ENCODE data around the gene MUC20. TPM values are rescaled to one million over a fixed set of nuclear protein-coding genes. Genes with fewer than 3 reads are reported as not detected.
"Not testable (repeated sequence)": the region's sequence is repeated elsewhere in the genome, so short reads cannot be mapped to it uniquely, and the experiment has no call there.

Gene MUC20
- total RNA-seq, 8 experiments from 2014 or later = 0.49 to 6.3 (median 1.1) TPM

- ATAC-seq (replicated peaks in 6 of 8) = no peak
- no peak overlapping the region for H3K4me3 ChIP-seq
- in situ Hi-C loops (cut with MboI; ENCODE audit: low pct_unique_long_range_greater_than_20kb in 2 of 9, low sequenced_read_pairs in 9 of 9, unreplicated experiment in 9 of 9) = loop anchor here in 1 of 9 experiments (25.0 kb wide), 1 partner anchor 245 kb away; no protein-coding TSS in a partner anchor
- WGBS, 10 experiments = 24 to 83% (median 74%) methylated on average over 2 to 9 of the region's 9 CpGs
- no peak overlapping the region for H3K27ac ChIP-seq
- H3K4me1 ChIP-seq (replicated peaks in 1 of 2) = peaks cover 0 to 4% of the 10 kb centered on the region in 2 donors
Observed at GRCh38 chr3:195717416-195717815, 3.4 kb upstream of the MUC20 start.

DNA sequence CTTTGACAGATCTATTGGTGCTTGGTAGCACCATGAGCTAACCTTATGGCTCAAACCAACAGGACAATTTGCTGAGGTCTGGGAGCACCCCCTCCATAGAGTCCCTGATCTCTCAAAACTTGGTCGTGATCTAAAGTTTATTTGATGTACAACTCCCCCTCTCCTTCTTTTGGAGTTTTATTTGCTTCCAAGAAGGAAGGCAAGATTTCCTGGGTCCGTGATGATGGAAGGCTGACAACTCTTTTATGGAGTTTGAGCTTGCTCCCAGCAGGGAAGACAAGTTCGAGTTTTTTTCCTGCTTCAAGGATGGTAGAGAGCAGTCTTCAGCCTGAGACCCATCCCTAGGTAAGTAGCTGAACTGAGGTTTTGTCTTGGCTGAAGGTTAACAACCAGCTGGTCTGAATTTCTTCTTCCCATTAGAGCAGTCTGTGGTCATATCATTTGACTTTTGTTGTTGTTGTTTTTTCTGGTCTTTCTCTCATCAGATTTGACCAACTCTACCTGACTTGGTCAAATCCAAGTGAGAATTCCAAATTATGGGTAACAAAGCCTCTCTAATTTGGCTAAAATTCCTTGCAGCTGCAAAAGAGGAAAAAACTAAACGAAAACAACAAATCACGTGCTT, 2.8 kb upstream of the MUC20 start:
- H3K4me3 ChIP-seq = no peak overlapping the region
- H3K27ac ChIP-seq = no peak overlapping the region
- 12 to 79% (median 32%) methylated on average over 2 to 5 of the region's 5 CpGs for WGBS, 10 experiments
- ATAC-seq (replicated peaks in 6 of 8) = no peak
- peaks cover 0 to 4% of the 10 kb centered on the region in 2 donors for H3K4me1 ChIP-seq (replicated peaks in 1 of 2)
- in situ Hi-C loops (cut with MboI; ENCODE audit: low pct_unique_long_range_greater_than_20kb in 2 of 9, low sequenced_read_pairs in 9 of 9, unreplicated experiment in 9 of 9) = loop anchor here in 1 of 9 experiments (25.0 kb wide), 1 partner anchor 244 kb away; no protein-coding TSS in a partner anchor

GRCh38 chr3:195718477-195718984, 2.2 kb upstream of the MUC20 start:
- H3K4me3 ChIP-seq = no peak overlapping the region
- no peak for ATAC-seq (replicated peaks in 6 of 8)
- peaks cover 0 to 4% of the 10 kb centered on the region in 2 donors for H3K4me1 ChIP-seq (replicated peaks in 1 of 2)
- H3K27ac ChIP-seq = no peak overlapping the region
- in situ Hi-C loops (cut with MboI; ENCODE audit: low pct_unique_long_range_greater_than_20kb in 2 of 9, low sequenced_read_pairs in 9 of 9, unreplicated experiment in 9 of 9) = loop anchor here in 1 of 9 experiments (25.0 kb wide), 1 partner anchor 244 kb away; no protein-coding TSS in a partner anchor
- 12 to 38% (median 27%) methylated on average over 2 to 7 of the region's 7 CpGs for WGBS, 10 experiments

DNA sequence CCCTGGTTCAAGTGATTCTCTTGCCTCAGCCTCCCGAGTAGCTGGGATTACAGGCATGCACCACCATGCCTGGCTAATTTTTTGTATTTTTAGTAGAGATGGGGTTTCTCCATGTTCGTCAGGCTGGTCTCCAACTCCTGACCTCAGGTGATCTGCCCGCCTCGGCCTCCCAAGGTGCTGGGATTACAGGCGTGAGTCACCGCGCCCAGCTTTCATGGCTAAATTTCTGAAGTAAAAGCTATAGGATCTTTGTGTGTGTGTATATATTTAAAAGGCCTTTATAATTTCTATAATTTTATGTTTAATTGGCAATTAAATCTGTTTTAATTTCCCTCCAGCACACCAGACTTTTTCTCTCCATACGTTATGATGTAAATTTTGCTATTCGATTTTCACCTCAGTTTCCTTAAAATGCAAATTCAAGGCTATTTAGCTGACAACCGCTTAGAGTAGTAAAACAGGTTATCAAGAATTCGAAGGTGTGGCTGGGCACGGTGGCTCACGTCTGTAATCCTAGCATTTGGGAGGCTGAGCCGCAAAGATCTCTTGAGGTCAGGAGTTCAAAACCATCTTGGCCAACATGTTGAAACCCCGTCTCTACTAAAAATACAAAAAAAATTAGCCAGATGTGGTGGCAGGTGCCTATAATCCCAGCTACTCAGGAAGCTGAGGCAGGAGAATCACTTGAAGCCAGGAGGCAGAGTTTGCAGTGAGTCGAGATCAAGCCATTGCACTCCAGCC, 1.1 kb upstream of the MUC20 start:
- H3K4me1 ChIP-seq (replicated peaks in 1 of 2); ATAC-seq (replicated peaks in 6 of 8); H3K4me3 ChIP-seq; H3K27ac ChIP-seq: not testable (repeated sequence)
- in situ Hi-C loops (cut with MboI; ENCODE audit: low pct_unique_long_range_greater_than_20kb in 2 of 9, low sequenced_read_pairs in 9 of 9, unreplicated experiment in 9 of 9) = loop anchor here in 1 of 9 experiments (25.0 kb wide), 1 partner anchor 243 kb away; no protein-coding TSS in a partner anchor
- 58 to 97% (median 91%) methylated on average over 1 to 16 of the region's 16 CpGs for whole genome bisulfite sequencing, 10 experiments

GRCh38 chr3:195722139-195722995, 1.6 kb downstream of the MUC20 start:
- H3K4me3 ChIP-seq; ATAC-seq (replicated peaks in 6 of 8); H3K4me1 ChIP-seq (replicated peaks in 1 of 2); H3K27ac ChIP-seq: not testable (repeated sequence)
- in situ Hi-C loops (cut with MboI; ENCODE audit: low pct_unique_long_range_greater_than_20kb in 2 of 9, low sequenced_read_pairs in 9 of 9, unreplicated experiment in 9 of 9) = loop anchor here in 1 of 9 experiments (25.0 kb wide), 1 partner anchor 240 kb away; no protein-coding TSS in a partner anchor
- 60% methylated on average over 1 of the region's 21 CpGs; no CpG with 5 or more reads in 9 of the 10 experiments for WGBS, 10 experiments

GRCh38 chr3:195722996-195723345, 2.2 kb downstream of the MUC20 start:
- WGBS, 10 experiments = no CpG with 5 or more reads among the region's 9 CpGs
- not testable (repeated sequence) for H3K27ac ChIP-seq; ATAC-seq (replicated peaks in 6 of 8); H3K4me1 ChIP-seq (replicated peaks in 1 of 2); H3K4me3 ChIP-seq
- in situ Hi-C loops (cut with MboI; ENCODE audit: low pct_unique_long_range_greater_than_20kb in 2 of 9, low sequenced_read_pairs in 9 of 9, unreplicated experiment in 9 of 9) = loop anchor here in 1 of 9 experiments (25.0 kb wide), 1 partner anchor 239 kb away; no protein-coding TSS in a partner anchor

DNA sequence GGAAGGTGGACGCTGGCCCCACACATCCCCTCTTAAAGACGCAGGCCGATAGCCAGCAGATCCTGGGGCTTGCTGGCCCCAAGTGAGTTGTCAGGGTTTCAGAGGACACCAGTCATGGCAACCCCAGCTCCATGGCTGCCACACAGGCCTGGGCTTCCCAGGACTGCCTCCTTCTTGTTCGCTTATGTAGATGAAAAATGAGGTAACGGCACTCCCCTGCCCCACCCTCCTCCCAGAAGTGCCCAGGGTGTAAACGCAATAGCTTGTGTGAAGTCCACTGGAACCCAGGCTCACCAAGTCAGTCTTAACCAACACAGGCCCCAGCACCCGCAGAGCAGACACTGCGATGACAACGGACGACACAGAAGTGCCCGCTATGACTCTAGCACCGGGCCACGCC, 3.6 kb downstream of the MUC20 start:
- no CpG with 5 or more reads among the region's 13 CpGs for WGBS, 10 experiments
- H3K4me3 ChIP-seq, H3K27ac ChIP-seq: not testable (repeated sequence)
- in situ Hi-C loops (cut with MboI; ENCODE audit: low pct_unique_long_range_greater_than_20kb in 2 of 9, low sequenced_read_pairs in 9 of 9, unreplicated experiment in 9 of 9) = loop anchor here in 1 of 9 experiments (25.0 kb wide), 1 partner anchor 238 kb away; no protein-coding TSS in a partner anchor
- ATAC-seq (replicated peaks in 6 of 8) = peak; percentile 47 to 92 (median 62)
- H3K4me1 ChIP-seq (replicated peaks in 1 of 2) = peaks cover 8 to 11% of the 10 kb centered on the region in 2 donors

DNA sequence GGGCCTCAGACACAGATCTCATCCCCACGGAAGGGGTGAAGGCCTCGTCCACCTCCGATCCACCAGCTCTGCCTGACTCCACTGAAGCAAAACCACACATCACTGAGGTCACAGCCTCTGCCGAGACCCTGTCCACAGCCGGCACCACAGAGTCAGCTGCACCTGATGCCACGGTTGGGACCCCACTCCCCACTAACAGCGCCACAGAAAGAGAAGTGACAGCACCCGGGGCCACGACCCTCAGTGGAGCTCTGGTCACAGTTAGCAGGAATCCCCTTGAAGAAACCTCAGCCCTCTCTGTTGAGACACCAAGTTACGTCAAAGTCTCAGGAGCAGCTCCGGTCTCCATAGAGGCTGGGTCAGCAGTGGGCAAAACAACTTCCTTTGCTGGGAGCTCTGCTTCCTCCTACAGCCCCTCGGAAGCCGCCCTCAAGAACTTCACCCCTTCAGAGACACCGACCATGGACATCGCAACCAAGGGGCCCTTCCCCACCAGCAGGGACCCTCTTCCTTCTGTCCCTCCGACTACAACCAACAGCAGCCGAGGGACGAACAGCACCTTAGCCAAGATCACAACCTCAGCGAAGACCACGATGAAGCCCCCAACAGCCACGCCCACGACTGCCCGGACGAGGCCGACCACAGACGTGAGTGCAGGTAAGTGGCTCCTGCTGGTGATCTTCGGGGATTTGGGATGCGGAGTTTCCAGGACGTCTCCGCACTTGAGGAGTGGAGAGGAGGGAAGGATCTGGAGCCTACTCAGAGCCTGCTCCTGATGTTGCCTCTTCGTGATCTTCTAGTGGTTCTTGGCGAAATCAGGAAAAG, 5.3 kb downstream of the MUC20 start:
- ATAC-seq (replicated peaks in 6 of 8) = peak in 1 of 8 experiments; percentile 29
- H3K27ac ChIP-seq; in situ Hi-C loops (cut with MboI; ENCODE audit: low pct_unique_long_range_greater_than_20kb in 2 of 9, low sequenced_read_pairs in 9 of 9, unreplicated experiment in 9 of 9); H3K4me3 ChIP-seq: not testable (repeated sequence)
- 40 to 100% (median 73%) methylated on average over 1 to 5 of the region's 32 CpGs; no CpG with 5 or more reads in 6 of the 10 experiments for whole genome bisulfite sequencing, 10 experiments
- peaks cover 8 to 11% of the 10 kb centered on the region in 2 donors for H3K4me1 ChIP-seq (replicated peaks in 1 of 2)

- 29 to 89% (median 60%) methylated on average over 1 to 6 of the region's 7 CpGs; no CpG with 5 or more reads in 4 of the 10 experiments for WGBS, 10 experiments
- in situ Hi-C loops (cut with MboI; ENCODE audit: low pct_unique_long_range_greater_than_20kb in 2 of 9, low sequenced_read_pairs in 9 of 9, unreplicated experiment in 9 of 9) = no loop called here
- peak overlapping the region in 1 of 2 donors; percentile 53 for H3K27ac ChIP-seq
- H3K4me1 ChIP-seq (replicated peaks in 1 of 2) = peaks cover 8 to 12% of the 10 kb centered on the region in 2 donors
- no peak for ATAC-seq (replicated peaks in 6 of 8)
- H3K4me3 ChIP-seq = no peak overlapping the region
Observed at GRCh38 chr3:195727606-195728195, 6.9 kb downstream of the MUC20 start.

- ATAC-seq (replicated peaks in 6 of 8); in situ Hi-C loops (cut with MboI; ENCODE audit: low pct_unique_long_range_greater_than_20kb in 2 of 9, low sequenced_read_pairs in 9 of 9, unreplicated experiment in 9 of 9): not testable (repeated sequence)
- WGBS, 10 experiments = 47 to 100% (median 73%) methylated on average over 2 to 3 of the region's 5 CpGs; no CpG with 5 or more reads in 1 of the 10 experiments
Observed at GRCh38 chr3:195728789-195729188, 8.0 kb downstream of the MUC20 start.

DNA sequence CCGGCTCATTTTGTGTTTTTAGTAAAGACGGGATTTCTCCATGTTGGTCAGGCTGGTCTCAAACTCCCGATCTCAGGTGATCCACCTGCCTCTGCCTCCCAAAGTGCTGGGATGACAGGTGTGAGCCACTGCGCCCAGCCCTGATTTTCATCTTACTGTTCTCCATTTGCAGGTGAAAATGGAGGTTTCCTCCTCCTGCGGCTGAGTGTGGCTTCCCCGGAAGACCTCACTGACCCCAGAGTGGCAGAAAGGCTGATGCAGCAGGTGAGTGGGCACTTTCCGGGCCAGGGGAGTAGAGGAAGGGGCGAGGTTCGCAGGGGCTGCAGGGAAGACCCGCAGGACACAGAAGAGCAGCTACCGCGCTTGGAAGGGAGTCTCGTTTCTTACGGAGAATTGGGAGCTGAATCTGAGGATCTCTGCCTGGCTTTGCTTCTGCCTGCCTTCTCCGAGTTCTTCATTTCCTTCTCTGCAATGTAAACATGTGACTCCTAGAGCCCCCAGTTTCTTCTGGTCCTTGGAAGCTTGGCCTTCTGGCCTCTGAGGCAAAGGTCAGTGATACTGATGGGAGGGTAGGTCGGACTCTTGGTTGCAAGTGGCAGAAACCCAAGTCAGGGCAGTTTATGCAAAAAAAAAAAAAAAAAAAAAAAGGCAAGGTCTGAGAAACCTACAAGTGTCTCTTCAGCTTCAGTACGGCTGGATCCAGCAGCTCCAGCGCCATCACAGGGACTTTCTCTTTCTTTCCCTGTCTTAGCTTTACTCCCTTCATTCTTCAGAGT, 8.9 kb downstream of the MUC20 start:
- Histone ChIP-seq H3K27ac (no peak overlapping the region), H3K4me3 (no peak overlapping the region), H3K4me1 (replicated peaks in 1 of 2) (peaks cover 12 to 21% of the 10 kb centered on the region in 2 donors)
- 42 to 95% (median 81%) methylated on average over 3 to 18 of the region's 18 CpGs for WGBS, 10 experiments
- in situ Hi-C loops (cut with MboI; ENCODE audit: low pct_unique_long_range_greater_than_20kb in 2 of 9, low sequenced_read_pairs in 9 of 9, unreplicated experiment in 9 of 9) = no loop called here
- no peak for ATAC-seq (replicated peaks in 6 of 8)

More at GRCh38 chr3:195728789-195729188, 8.0 kb downstream of the MUC20 start:
- Histone ChIP-seq H3K4me1 (replicated peaks in 1 of 2) (peaks cover 12 to 21% of the 10 kb centered on the region in 2 donors), H3K27ac (peak overlapping the region in 1 of 2 donors; percentile 11)
- H3K4me3 ChIP-seq = not testable (repeated sequence)
